K562 (cell line): ENCODE measurements around the gene REEP2. TPM values are rescaled to one million over a fixed set of nuclear protein-coding genes. Genes with fewer than 3 reads are reported as not detected.

Source experiments
- CBFB ChIP-seq: sonication (generic); formaldehyde crosslinking; IDR thresholded peaks from 2 replicates; pipeline ENCODE4 v1.4.0; 2020; ENCODE audit warnings: mild to moderate bottlenecking, missing genetic modification reagents
- CCAR2 ChIP-seq: fragments of 200-400 bp; formaldehyde crosslinking; IDR thresholded peaks from 2 replicates; pipeline ENCODE4 v1.6.1; 2017; ENCODE audit warnings: mild to moderate bottlenecking, low read depth, low read length
- FOSL1 ChIP-seq: fragments of 200-800 bp; sonication (Bioruptor generic); conservative IDR thresholded peaks from 2 replicates; pipeline ENCODE4 v1.6.1; 2016; ENCODE audit warnings: missing genetic modification characterization, missing compliant biosample characterization
- MEF2D ChIP-seq: conservative IDR thresholded peaks from 2 replicates; pipeline ENCODE4 v1.6.1; 2016; ENCODE audit warnings: low read depth, missing genetic modification characterization, missing compliant biosample characterization
- NFRKB ChIP-seq: fragments of 450-650 bp; IDR thresholded peaks from 2 replicates; pipeline ENCODE4 v1.6.1; 2016; ENCODE audit warnings: low read depth
- PCBP2 ChIP-seq: fragments of 200-400 bp; formaldehyde crosslinking; IDR thresholded peaks from 2 replicates; pipeline ENCODE4 v1.6.1; 2018; ENCODE audit warnings: low read length, low read depth, mild to moderate bottlenecking, moderate library complexity; ENCODE audit not compliant: poor library complexity, severe bottlenecking
- PREB ChIP-seq: sonication (generic); formaldehyde crosslinking; IDR thresholded peaks from 2 replicates; pipeline ENCODE4 v1.8.1; 2023; ENCODE audit warnings: mild to moderate bottlenecking, missing genetic modification reagents
- SAFB ChIP-seq: fragments of 200-400 bp; formaldehyde crosslinking; IDR thresholded peaks from 2 replicates; pipeline ENCODE4 v1.6.1; 2017; ENCODE audit warnings: low read depth, low read length, borderline replicate concordance
- SMAD1 ChIP-seq: fragments of 150-350 bp; IDR thresholded peaks from 2 replicates; pipeline ENCODE4 v1.6.1; 2014; ENCODE audit warnings: low read length, low read depth; ENCODE audit not compliant: partially characterized antibody
- SRSF1 ChIP-seq: fragments of 200-400 bp; formaldehyde crosslinking; IDR thresholded peaks from 2 replicates; pipeline ENCODE4 v1.6.1; 2017; ENCODE audit warnings: mild to moderate bottlenecking, low read depth, low read length, moderate library complexity
- ZFP1 ChIP-seq: fragments of 450-650 bp; formaldehyde crosslinking; IDR thresholded peaks from 2 replicates; pipeline ENCODE4 v1.4.0; 2020; ENCODE audit warnings: mild to moderate bottlenecking, mixed read lengths
- ZNF165 ChIP-seq: fragments of 250-450 bp; sonication (Bioruptor Pico); IDR thresholded peaks from 2 replicates; pipeline ENCODE4 v1.4.0; 2020; ENCODE audit warnings: borderline replicate concordance
- ZNF561 ChIP-seq: fragments of 450-650 bp; formaldehyde crosslinking; conservative IDR thresholded peaks from 2 replicates; pipeline ENCODE4 v1.4.0; 2020; ENCODE audit warnings: mild to moderate bottlenecking, moderate library complexity
- polyA plus RNA-seq, 8 experiments: library from polyadenylated mRNA; depleted of rRNA in 4 of 8; stranded (reverse) in 5 of 8; unstranded in 3 of 8; fragments of >200 nt; fragmentation: Nextera tagmentation in 2 of 8; fragmentation: Illumina TruSeq in 1 of 8; extraction: Ambion mirVana in 2 of 8; extraction: Trizol in 1 of 8; gene quantifications; 2 replicates each; pipeline versions ENCODE4 v1.2.1 to v1.2.3, GENCODE V29; 2011 to 2014; ENCODE audit warnings: inconsistent platforms in 1 of 8, missing spikeins in 1 of 8
- total RNA-seq, 7 experiments: library from RNA; depleted of rRNA in 6 of 7; stranded (reverse); fragments of >200 nt in 6 of 7; fragmentation: Illumina TruSeq in 2 of 7; extraction: Trizol in 2 of 7; gene quantifications; 2 replicates each; pipeline versions ENCODE4 v1.2.1 to v1.2.3, GENCODE V29; 2011 to 2021; ENCODE audit warnings: low replicate concordance in 1 of 7
- TF ChIP-seq, protein P1 (sequence below): fragments of 450-650 bp; IDR thresholded peaks from 2 replicates; pipeline ENCODE4 v1.6.1; 2016; ENCODE audit warnings: low read depth
- TF ChIP-seq, protein P2 (sequence below), 2 experiments: fragments of 450-650 bp in 1 of 2; sonication (generic) in 1 of 2; formaldehyde crosslinking; conservative IDR thresholded peaks; 2 replicates each; pipeline versions ENCODE4 v1.4.0 to v1.8.1; 2020 to 2022; ENCODE audit warnings: mild to moderate bottlenecking in 1 of 2, missing genetic modification reagents in 1 of 2

Gene REEP2
- total and polyA plus RNA-seq, 9 of the 15 experiments (the other 6 are each of a cell fraction or from before 2014, with no cell fraction given) = 0.03 to 1.1 (median 0.12) TPM; not detected in 1

DNA sequence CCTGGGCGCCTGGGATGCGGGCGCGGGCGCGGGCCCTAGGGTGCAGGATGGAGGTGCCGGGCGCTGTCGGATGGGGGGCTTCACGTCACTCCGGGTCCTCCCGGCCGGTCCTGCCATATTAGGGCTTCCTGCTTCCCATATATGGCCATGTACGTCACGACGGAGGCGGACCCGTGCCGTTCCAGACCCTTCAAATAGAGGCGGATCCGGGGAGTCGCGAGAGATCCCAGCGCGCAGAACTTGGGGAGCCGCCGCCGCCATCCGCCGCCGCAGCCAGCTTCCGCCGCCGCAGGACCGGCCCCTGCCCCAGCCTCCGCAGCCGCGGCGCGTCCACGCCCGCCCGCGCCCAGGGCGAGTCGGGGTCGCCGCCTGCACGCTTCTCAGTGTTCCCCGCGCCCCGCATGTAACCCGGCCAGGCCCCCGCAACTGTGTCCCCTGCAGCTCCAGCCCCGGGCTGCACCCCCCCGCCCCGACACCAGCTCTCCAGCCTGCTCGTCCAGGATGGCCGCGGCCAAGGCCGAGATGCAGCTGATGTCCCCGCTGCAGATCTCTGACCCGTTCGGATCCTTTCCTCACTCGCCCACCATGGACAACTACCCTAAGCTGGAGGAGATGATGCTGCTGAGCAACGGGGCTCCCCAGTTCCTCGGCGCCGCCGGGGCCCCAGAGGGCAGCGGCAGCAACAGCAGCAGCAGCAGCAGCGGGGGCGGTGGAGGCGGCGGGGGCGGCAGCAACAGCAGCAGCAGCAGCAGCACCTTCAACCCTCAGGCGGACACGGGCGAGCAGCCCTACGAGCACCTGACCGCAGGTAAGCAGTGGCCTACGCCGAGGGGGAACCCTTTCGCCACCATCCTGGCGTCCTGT, 26.6 kb downstream of the REEP2 start, which contains the start of gene EGR1 (continued):
- TF ChIP-seq PREB (CRISPR knock-in tag) = peak; percentile 73; the same call in 1 of the 2 replicates
- no peak; the same call in 1 of the 2 replicates for TF ChIP-seq FOSL1 (tag)
- TF ChIP-seq ZFP1 (CRISPR knock-in tag) = no peak
- no peak; the same call in 1 of the 2 replicates for TF ChIP-seq CBFB (CRISPR knock-in tag)
- peak; percentile 100 for TF ChIP-seq SMAD1
- TF ChIP-seq, protein P1, sequence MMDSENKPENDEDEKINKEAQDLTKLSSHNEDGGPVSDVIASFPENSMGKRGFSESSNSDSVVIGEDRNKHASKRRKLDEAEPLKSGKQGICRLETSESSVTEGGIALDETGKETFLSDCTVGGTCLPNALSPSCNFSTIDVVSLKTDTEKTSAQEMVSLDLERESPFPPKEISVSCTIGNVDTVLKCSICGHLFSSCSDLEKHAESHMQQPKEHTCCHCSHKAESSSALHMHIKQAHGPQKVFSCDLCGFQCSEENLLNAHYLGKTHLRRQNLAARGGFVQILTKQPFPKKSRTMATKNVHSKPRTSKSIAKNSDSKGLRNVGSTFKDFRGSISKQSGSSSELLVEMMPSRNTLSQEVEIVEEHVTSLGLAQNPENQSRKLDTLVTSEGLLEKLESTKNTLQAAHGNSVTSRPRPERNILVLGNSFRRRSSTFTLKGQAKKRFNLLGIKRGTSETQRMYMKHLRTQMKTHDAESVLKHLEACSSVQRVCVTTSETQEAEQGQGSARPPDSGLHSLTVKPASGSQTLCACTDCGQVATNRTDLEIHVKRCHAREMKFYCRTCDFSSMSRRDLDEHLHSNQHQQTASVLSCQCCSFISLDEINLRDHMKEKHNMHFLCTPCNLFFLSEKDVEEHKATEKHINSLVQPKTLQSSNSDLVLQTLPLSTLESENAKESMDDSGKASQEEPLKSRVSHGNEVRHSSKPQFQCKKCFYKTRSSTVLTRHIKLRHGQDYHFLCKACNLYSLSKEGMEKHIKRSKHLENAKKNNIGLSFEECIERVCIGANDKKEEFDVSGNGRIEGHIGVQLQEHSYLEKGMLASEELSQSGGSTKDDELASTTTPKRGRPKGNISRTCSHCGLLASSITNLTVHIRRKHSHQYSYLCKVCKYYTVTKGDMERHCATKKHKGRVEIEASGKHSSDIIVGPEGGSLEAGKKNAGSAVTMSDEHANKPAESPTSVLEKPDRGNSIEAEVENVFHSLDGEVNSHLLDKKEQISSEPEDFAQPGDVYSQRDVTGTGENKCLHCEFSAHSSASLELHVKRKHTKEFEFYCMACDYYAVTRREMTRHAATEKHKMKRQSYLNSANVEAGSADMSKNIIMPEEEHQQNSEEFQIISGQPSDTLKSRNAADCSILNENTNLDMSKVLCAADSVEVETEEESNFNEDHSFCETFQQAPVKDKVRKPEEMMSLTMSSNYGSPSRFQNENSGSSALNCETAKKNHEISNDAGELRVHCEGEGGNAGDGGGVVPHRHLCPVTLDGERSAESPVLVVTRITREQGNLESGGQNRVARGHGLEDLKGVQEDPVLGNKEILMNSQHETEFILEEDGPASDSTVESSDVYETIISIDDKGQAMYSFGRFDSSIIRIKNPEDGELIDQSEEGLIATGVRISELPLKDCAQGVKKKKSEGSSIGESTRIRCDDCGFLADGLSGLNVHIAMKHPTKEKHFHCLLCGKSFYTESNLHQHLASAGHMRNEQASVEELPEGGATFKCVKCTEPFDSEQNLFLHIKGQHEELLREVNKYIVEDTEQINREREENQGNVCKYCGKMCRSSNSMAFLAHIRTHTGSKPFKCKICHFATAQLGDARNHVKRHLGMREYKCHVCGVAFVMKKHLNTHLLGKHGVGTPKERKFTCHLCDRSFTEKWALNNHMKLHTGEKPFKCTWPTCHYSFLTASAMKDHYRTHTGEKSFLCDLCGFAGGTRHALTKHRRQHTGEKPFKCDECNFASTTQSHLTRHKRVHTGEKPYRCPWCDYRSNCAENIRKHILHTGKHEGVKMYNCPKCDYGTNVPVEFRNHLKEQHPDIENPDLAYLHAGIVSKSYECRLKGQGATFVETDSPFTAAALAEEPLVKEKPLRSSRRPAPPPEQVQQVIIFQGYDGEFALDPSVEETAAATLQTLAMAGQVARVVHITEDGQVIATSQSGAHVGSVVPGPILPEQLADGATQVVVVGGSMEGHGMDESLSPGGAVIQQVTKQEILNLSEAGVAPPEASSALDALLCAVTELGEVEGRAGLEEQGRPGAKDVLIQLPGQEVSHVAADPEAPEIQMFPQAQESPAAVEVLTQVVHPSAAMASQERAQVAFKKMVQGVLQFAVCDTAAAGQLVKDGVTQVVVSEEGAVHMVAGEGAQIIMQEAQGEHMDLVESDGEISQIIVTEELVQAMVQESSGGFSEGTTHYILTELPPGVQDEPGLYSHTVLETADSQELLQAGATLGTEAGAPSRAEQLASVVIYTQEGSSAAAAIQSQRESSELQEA = no peak
- peak; percentile 97 for TF ChIP-seq SRSF1
- no peak for TF ChIP-seq NFRKB
- no peak for TF ChIP-seq ZNF165 (CRISPR knock-in tag)
- no peak for TF ChIP-seq MEF2D
- TF ChIP-seq PCBP2 = peak; percentile 94
- peak; percentile 92 for TF ChIP-seq SAFB
- TF ChIP-seq, protein P2, sequence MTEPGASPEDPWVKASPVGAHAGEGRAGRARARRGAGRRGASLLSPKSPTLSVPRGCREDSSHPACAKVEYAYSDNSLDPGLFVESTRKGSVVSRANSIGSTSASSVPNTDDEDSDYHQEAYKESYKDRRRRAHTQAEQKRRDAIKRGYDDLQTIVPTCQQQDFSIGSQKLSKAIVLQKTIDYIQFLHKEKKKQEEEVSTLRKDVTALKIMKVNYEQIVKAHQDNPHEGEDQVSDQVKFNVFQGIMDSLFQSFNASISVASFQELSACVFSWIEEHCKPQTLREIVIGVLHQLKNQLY (CRISPR knock-in tag; conservative IDR thresholded peaks at IDR 0.05) = 0 out of 4 replicates have a peak, but pooled peaks of 1 of the 2 experiments have one; percentile 58
- TF ChIP-seq CCAR2 = no peak
- no peak for TF ChIP-seq ZNF561 (CRISPR knock-in tag)
